Measurements from ENCODE around the gene RIPOR2. TPM values are rescaled to one million over a fixed set of nuclear protein-coding genes. Genes with fewer than 3 reads are reported as not detected.
"Not testable (repeated sequence)": the region's sequence is repeated elsewhere in the genome, so short reads cannot be mapped to it uniquely, and the experiment has no call there.

Gene RIPOR2
- total RNA-seq, 2 experiments from 2014 or later = 154 to 156 TPM

DNA sequence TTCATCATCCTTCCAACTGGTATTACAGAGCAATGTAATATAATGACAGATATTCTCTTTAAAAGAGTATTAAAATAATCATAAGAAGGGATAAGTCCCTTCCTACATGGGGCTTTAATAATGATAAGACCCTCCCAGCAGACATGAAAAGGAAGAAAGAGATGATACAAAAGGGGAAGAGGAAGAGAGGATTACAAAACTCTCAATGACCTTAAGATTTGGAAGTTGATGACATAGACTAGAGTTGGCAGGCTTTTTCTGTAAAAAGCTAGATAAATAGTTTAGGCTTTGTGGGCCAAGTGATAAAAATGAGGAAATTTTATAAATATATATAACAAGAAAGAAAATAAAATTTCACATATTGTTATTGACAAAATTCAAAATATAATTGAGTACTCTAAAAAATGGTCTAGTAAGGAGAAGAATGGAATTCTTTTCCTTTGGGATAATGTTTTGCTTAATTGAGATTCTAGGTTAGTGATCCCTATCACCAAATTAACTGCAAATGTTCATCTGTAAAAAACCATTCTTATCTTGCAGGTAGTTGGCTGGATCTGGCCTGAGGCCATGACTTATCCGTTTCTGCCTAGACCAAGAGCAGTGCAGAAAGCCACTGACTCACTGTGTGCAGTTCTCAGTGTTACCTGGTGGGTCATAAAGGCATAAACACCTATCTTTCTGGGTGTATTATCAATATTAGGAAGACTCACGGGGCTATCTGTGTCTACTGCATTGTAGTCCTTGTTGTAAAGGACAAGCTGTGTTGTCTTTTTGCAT, 11.0 kb downstream of the RIPOR2 start:
- peaks cover 73% of the 10 kb centered on the region for H3K36me3 Mint-ChIP-seq (ENCODE audit: low read depth)
- ChIA-PET POLR2A (interaction anchor here (0.6 to 5.4 kb wide), 9 partner anchors 8 to 68 kb away, joined by 3 to 33 read pairs (median 5); partner anchors contain the start of gene RIPOR2), CTCF (interaction anchor here (0.6 to 19.1 kb wide), 13 partner anchors 9 to 146 kb away, joined by 3 to 433 read pairs (median 6); partner anchors contain the start of gene RIPOR2)
- no peaks in the 10 kb centered on the region for H3K27me3 Mint-ChIP-seq (ENCODE audit: low read depth)
- H3K4me1 Mint-ChIP-seq (ENCODE audit: low read depth) = peaks cover 82% of the 10 kb centered on the region
- ATAC-seq = no peak
- H3K9me3 Mint-ChIP-seq (ENCODE audit: insufficient read depth) = no peaks in the 10 kb centered on the region
- DNase-seq = peak; percentile 46
- H3K27ac Mint-ChIP-seq = peak overlapping the region; percentile 81
- peak overlapping the region; percentile 58 for H3K4me3 Mint-ChIP-seq

DNA sequence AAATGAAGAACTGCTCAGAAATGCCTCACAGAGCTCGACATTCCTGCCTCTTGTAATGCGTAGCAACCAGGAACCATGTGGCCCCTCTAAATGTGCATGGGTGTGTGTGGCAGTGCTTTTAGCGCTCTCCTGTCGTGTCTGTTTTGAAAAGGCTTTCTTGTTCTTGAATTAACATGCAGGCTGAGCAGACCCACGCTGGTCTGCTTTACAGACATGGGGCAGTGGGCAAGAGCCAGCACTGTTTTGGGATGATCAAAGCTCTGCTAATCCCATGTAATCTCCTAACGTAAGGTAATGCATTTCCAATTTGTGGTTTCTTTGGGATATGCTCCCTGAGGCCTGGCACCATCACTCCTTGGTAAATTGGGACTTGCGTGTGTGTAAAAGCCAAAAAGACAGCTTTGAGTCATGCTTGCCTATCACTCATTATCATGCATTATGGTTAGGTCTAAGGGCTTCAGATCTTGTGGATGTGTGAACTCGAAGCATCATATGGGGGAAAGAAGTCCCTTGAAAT, 11.8 kb downstream of the RIPOR2 start:
- ChIA-PET POLR2A (interaction anchor here (1.0 to 5.4 kb wide), 6 partner anchors 9 to 1096 kb away, joined by 3 to 33 read pairs (median 7); partner anchors contain the start of gene RIPOR2), CTCF (interaction anchor here (0.9 to 19.1 kb wide), 7 partner anchors 11 to 94 kb away, joined by 3 to 433 read pairs (median 4); partner anchors contain the start of gene RIPOR2)
- Mint-ChIP-seq H3K9me3 (ENCODE audit: insufficient read depth) (no peaks in the 10 kb centered on the region), H3K27me3 (ENCODE audit: low read depth) (no peaks in the 10 kb centered on the region), H3K4me1 (ENCODE audit: low read depth) (peaks cover 82% of the 10 kb centered on the region), H3K27ac (peak overlapping the region; percentile 81), H3K4me3 (peak overlapping the region; percentile 52), H3K36me3 (ENCODE audit: low read depth) (peaks cover 74% of the 10 kb centered on the region)
- ATAC-seq (peak; percentile 30), DNase-seq (peak; percentile 22)

DNA sequence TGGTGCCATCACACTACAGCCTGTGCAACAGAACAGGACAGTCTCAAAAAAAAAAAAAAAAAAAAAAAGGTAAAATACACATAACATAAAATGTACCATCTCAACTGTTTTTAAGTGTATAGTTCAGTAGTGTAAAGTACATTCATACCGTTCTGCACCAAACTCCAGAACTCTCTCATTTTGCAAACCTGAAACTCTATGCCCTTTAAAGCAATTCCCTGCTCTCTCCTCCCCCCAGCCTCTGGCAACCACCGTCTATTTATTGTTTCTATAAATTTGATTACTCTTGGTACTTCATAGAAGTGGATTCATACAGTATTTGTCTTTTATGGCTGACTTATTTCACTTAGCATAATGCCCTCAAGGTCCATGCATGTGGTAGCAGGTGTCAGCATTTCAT, 12.9 kb downstream of the RIPOR2 start:
- DNase-seq (no peak), ATAC-seq (no peak)
- CTCF ChIA-PET = interaction anchor here (1.2 to 5.9 kb wide), 4 partner anchors 11 to 95 kb away, joined by 3 to 76 read pairs (median 56); partner anchors contain the start of gene RIPOR2
- POLR2A ChIA-PET = interaction anchor here (0.8 to 5.4 kb wide), 2 partner anchors 13 to 23 kb away, joined by 3 to 33 read pairs; partner anchors contain the start of gene RIPOR2
- H3K9me3 Mint-ChIP-seq (ENCODE audit: insufficient read depth) = no peaks in the 10 kb centered on the region
- H3K27ac Mint-ChIP-seq = peak overlapping the region; percentile 82
- peak overlapping the region; percentile 48 for H3K4me3 Mint-ChIP-seq
- peaks cover 91% of the 10 kb centered on the region for H3K4me1 Mint-ChIP-seq (ENCODE audit: low read depth)
- peaks cover 78% of the 10 kb centered on the region for H3K36me3 Mint-ChIP-seq (ENCODE audit: low read depth)
- no peaks in the 10 kb centered on the region for H3K27me3 Mint-ChIP-seq (ENCODE audit: low read depth)

DNA sequence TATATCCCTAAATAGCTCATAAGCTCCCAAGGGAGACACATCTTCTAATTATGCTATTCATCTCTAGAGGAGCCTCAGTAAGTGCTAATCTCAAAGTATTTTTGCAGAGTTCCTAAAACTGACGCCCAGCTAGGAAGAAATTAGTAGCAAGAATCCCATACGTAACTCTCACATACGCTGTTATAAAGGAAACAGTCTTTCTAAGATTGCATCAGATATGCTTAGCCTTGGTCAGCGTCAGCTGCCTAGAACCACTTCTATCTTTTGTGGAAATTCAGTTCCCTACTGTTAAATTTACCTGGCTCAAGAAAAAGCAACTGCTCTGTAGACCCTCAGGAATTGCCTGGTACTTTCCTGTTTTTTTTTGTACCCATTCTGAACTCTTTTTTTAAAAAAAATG, 13.6 kb downstream of the RIPOR2 start:
- no peaks in the 10 kb centered on the region for H3K9me3 Mint-ChIP-seq (ENCODE audit: insufficient read depth)
- CTCF ChIA-PET = interaction anchor here (0.7 to 5.9 kb wide), 7 partner anchors 11 to 95 kb away, joined by 3 to 76 read pairs (median 5); partner anchors contain the start of gene RIPOR2
- H3K27me3 Mint-ChIP-seq (ENCODE audit: low read depth) = no peaks in the 10 kb centered on the region
- POLR2A ChIA-PET = interaction anchor here (0.8 to 5.4 kb wide), 4 partner anchors 10 to 70 kb away, joined by 3 to 33 read pairs (median 4); partner anchors contain the start of gene RIPOR2
- H3K27ac Mint-ChIP-seq = peak overlapping the region; percentile 70
- H3K36me3 Mint-ChIP-seq (ENCODE audit: low read depth) = peaks cover 75% of the 10 kb centered on the region
- H3K4me1 Mint-ChIP-seq (ENCODE audit: low read depth) = peaks cover 88% of the 10 kb centered on the region
- DNase-seq (no peak), ATAC-seq (no peak)
- H3K4me3 Mint-ChIP-seq = peak overlapping the region; percentile 39

DNA sequence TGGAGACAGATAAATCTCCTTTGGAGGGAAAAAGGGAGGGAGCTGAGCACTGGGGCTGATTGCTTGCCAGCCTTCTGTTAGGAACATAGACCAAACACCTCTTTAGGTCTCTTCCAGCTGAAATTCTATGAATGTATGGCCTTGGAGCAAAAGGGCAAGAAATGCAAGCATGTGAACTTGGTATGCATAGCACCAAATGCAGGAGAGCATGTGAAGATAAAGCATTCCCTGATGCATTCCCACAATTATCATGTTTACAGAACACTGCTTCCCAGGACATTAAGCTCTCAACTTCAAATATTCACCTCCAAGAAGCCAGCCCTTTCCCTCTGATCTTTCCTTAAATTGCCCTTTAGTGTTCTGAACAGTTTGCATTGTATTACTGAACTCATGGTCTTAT, 15.6 kb downstream of the RIPOR2 start:
- DNase-seq = no peak
- CTCF ChIA-PET = interaction anchor here (0.8 to 5.9 kb wide), 14 partner anchors 8 to 97 kb away, joined by 3 to 76 read pairs (median 9); partner anchors contain the start of gene RIPOR2
- no peak for ATAC-seq

DNA sequence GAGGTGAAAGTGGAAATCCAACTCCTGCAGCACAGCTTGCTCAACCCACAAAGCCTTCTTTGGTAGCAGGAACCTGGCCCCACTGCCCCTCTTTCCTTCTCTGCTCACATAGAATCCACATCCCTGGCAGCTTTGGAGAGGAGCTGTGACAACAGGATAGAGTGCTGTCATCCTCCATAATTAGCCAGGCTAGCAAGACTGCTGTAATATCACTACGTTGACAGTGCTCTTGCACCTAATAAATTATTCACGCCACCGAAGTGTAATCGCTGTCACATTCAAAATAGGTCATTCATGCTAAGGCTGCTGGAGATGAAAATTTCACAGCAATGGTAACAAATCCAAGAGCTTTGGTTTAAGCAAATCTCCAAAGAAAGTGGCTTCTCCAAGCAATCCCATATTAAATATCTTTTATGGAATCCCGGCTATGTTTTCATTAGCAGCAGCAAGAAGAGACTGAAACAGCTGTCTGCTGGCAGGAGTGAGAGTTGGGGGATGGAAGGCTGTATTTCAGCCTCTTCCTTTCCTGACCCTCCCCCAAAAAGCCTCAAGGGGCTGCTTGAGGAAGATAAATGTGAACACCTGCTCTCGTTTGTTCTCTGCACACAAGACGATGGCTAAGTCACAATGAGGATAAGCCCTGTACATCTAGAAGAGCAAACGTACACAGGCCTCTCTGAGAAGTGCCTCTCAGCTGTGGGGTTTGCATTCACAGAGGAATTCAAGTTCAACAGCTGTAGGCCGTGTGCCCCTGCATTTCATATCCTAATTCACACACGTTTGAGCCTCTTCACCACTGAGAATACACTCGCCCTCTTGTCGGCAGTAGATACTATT, 16.5 kb downstream of the RIPOR2 start:
- peaks cover 79% of the 10 kb centered on the region for H3K36me3 Mint-ChIP-seq (ENCODE audit: low read depth)
- no peaks in the 10 kb centered on the region for H3K27me3 Mint-ChIP-seq (ENCODE audit: low read depth)
- ChIA-PET CTCF (interaction anchor here (0.8 to 5.9 kb wide), 22 partner anchors 8 to 152 kb away, joined by 3 to 76 read pairs (median 8); partner anchors contain the start of gene RIPOR2), POLR2A (interaction anchor here (0.9 to 3.5 kb wide), 6 partner anchors 9 to 99 kb away, joined by 3 to 27 read pairs (median 5); partner anchors contain the start of gene RIPOR2)
- peak; percentile 50 for ATAC-seq
- H3K27ac Mint-ChIP-seq = peak overlapping the region; percentile 62
- peaks cover 86% of the 10 kb centered on the region for H3K4me1 Mint-ChIP-seq (ENCODE audit: low read depth)
- H3K9me3 Mint-ChIP-seq (ENCODE audit: insufficient read depth) = no peaks in the 10 kb centered on the region
- peak overlapping the region; percentile 53 for H3K4me3 Mint-ChIP-seq
- DNase-seq = peak; percentile 44

More for the DNA sequence above, 15.6 kb downstream of the RIPOR2 start:
- Mint-ChIP-seq H3K4me1 (ENCODE audit: low read depth) (peaks cover 85% of the 10 kb centered on the region), H3K4me3 (peak overlapping the region; percentile 53), H3K27ac (peak overlapping the region; percentile 62), H3K9me3 (ENCODE audit: insufficient read depth) (no peaks in the 10 kb centered on the region), H3K27me3 (ENCODE audit: low read depth) (no peaks in the 10 kb centered on the region), H3K36me3 (ENCODE audit: low read depth) (peaks cover 76% of the 10 kb centered on the region)
- POLR2A ChIA-PET = interaction anchor here (1.0 to 3.5 kb wide), 4 partner anchors 10 to 98 kb away, joined by 3 to 27 read pairs (median 4); no protein-coding TSS in a partner anchor

DNA sequence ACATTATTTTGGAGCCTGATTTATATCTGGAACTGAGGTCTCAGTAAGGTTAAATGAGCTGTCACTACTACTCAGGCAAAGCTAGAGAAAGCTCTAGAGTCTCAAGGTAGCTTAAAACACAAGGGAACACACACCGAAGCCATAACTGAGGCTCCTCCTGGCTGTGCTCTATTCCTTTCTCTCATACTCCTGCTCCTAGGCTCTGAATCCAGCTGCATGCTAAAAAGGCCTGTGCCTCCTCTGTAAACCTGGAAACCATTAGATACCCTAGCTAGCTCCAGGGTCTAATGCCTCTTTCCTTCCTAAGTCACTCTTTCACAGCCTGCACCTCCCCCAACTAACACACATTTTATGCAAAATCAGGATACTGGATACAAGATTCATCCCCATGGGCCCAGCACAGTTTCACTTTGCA, 17.1 kb downstream of the RIPOR2 start:
- Mint-ChIP-seq H3K9me3 (ENCODE audit: insufficient read depth) (no peaks in the 10 kb centered on the region), H3K36me3 (ENCODE audit: low read depth) (peaks cover 77% of the 10 kb centered on the region), H3K4me1 (ENCODE audit: low read depth) (peaks cover 86% of the 10 kb centered on the region), H3K27me3 (ENCODE audit: low read depth) (no peaks in the 10 kb centered on the region), H3K4me3 (peak overlapping the region; percentile 53), H3K27ac (peak overlapping the region; percentile 62)
- CTCF ChIA-PET = interaction anchor here (0.9 to 5.9 kb wide), 18 partner anchors 8 to 124 kb away, joined by 3 to 76 read pairs (median 8); partner anchors contain the start of gene RIPOR2
- POLR2A ChIA-PET = interaction anchor here (0.9 to 3.5 kb wide), 5 partner anchors 8 to 86 kb away, joined by 3 to 27 read pairs (median 6); partner anchors contain the start of gene RIPOR2
- no peak for DNase-seq
- ATAC-seq = no peak

DNA sequence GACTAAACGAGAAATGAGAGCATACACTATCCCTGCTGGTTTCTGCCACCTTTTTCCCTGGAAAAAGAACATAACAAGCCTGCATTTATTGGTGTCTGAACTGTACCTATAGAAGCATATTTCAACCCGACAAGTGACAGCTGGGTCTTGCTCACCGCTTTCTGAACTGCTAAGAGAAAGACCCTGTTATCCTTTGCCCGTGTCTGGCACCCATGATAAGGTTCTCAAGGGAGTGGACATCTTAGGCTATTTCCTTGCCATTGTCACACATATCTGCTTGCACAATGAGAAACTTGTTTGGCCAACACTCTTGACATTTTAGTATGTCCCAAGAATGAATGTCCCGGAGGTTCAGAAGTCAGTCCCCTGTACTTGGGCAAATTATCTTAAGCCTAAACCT, 19.3 kb downstream of the RIPOR2 start:
- ChIA-PET POLR2A (interaction anchor here (1.5 kb wide), 1 partner anchor 9 kb away, joined by 6 read pairs; no protein-coding TSS in a partner anchor), CTCF (interaction anchor here (1.3 to 13.3 kb wide), 4 partner anchors 9 to 154 kb away, joined by 5 to 198 read pairs (median 8); partner anchors contain the start of gene RIPOR2)
- Mint-ChIP-seq H3K27me3 (ENCODE audit: low read depth) (no peaks in the 10 kb centered on the region), H3K4me3 (no peak overlapping the region), H3K27ac (no peak overlapping the region), H3K4me1 (ENCODE audit: low read depth) (peaks cover 89% of the 10 kb centered on the region), H3K9me3 (ENCODE audit: insufficient read depth) (no peaks in the 10 kb centered on the region), H3K36me3 (ENCODE audit: low read depth) (peaks cover 85% of the 10 kb centered on the region)
- ATAC-seq (no peak), DNase-seq (no peak)

DNA sequence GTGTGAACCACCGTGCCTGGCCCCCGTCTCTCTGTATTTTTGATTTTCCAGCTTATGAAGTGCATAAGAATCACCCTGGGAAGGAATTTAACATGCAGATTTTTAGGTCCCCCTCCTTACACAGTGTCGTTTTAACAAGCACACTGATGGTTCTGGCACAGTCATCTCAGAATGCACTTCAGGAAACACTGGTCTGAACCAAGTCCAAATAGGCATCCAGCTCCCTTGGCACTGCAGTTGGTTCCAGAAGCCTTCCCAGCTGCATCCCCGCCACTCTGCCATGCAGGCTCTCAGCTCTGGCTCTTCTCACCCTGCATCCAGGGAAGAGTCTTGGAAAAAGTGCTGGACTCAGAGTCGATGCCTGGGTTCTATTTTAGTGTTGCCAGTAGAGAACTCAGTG, 20.1 kb downstream of the RIPOR2 start:
- H3K4me1 Mint-ChIP-seq (ENCODE audit: low read depth) = peaks cover 86% of the 10 kb centered on the region
- DNase-seq = no peak
- ATAC-seq = no peak
- CTCF ChIA-PET = interaction anchor here (0.6 to 13.3 kb wide), 6 partner anchors 10 to 155 kb away, joined by 3 to 198 read pairs (median 6); partner anchors contain the start of gene RIPOR2
- peaks cover 84% of the 10 kb centered on the region for H3K36me3 Mint-ChIP-seq (ENCODE audit: low read depth)
- no peak overlapping the region for H3K4me3 Mint-ChIP-seq
- no peaks in the 10 kb centered on the region for H3K9me3 Mint-ChIP-seq (ENCODE audit: insufficient read depth)
- no peak overlapping the region for H3K27ac Mint-ChIP-seq
- no peaks in the 10 kb centered on the region for H3K27me3 Mint-ChIP-seq (ENCODE audit: low read depth)
- POLR2A ChIA-PET = interaction anchor here (1.5 to 2.6 kb wide), 2 partner anchors 10 to 20 kb away, joined by 6 to 7 read pairs; partner anchors contain the start of gene RIPOR2

DNA sequence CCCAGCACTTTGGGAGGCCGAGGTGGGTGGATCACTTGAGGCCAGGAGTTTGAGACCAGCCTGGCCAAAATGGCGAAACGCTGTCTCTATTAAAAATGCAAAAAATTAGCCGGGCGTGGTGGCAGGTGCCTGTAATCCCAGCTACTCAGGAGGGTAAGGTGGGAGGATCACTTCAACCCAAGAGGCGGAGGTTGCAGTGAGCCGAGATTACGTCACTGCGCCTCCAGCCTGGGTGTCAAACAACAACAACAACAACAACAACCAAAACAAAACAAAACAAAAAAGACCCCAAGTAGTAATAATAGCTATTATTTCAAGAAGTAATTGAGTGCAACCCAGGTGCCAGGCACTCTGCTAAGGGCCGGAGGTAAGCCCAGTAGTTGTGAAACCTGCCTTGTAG, 21.7 kb downstream of the RIPOR2 start:
- not testable (repeated sequence) for H3K27me3 Mint-ChIP-seq (ENCODE audit: low read depth); ATAC-seq; H3K9me3 Mint-ChIP-seq (ENCODE audit: insufficient read depth); DNase-seq; H3K4me3 Mint-ChIP-seq
- Mint-ChIP-seq H3K36me3 (ENCODE audit: low read depth) (peaks cover 82% of the 10 kb centered on the region), H3K27ac (peak overlapping the region; percentile 34), H3K4me1 (ENCODE audit: low read depth) (peaks cover 85% of the 10 kb centered on the region)
- ChIA-PET POLR2A (interaction anchor here (1.6 to 2.6 kb wide), 3 partner anchors 11 to 91 kb away, joined by 4 to 7 read pairs (median 5); partner anchors contain the start of gene RIPOR2), CTCF (interaction anchor here (6.0 to 13.3 kb wide), 5 partner anchors 6 to 104 kb away, joined by 63 to 198 read pairs (median 74); partner anchors contain the start of gene RIPOR2)

Measured in activated CD8-positive, alpha-beta T cell treated with anti-CD3 and anti-CD28 coated beads, Interleukin-2, amount 10 ng/mL, durations not matched to agents 7 days and 5 days (primary cell).